Subcutaneous adipose tissue (tissue), 4 donors: ENCODE results near the gene TMEM108. TPM values are rescaled to one million over a fixed set of nuclear protein-coding genes. Genes with fewer than 3 reads are reported as not detected.

Source experiments
- total RNA-seq, 4 donors: library from RNA; depleted of rRNA; stranded (reverse); fragments of >200 nt; gene quantifications; one replicate each; pipeline ENCODE4 v1.1.0, GENCODE V29; 2016
- TF ChIP-seq, protein P1 (sequence below): fragments of 450-650 bp; IDR thresholded peaks from one replicate; pipeline ENCODE4 v1.5.1; 2016; ENCODE audit warnings: low read depth, mild to moderate bottlenecking, control low read depth, antibody characterized with exemption, moderate library complexity

Gene TMEM108
- total RNA-seq, 4 donors from 2014 or later: 0.66 to 1.0 (median 0.75) TPM; not detected in 1

DNA sequence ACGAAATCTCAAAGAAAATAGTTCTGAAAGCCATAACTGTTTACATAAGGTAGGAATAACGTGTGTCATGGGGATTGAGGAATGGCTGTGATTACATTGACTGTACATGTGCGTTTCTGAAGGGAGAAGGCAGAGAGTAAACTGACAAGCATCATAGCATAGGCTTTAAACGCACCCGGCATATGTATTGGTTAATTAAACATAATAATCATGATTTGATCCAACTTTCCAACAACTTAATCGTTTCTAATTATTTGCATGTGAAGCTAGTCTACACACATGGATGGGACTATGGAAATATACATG is 3.3 kb downstream of the TMEM108 start:
- TF ChIP-seq, protein P1, sequence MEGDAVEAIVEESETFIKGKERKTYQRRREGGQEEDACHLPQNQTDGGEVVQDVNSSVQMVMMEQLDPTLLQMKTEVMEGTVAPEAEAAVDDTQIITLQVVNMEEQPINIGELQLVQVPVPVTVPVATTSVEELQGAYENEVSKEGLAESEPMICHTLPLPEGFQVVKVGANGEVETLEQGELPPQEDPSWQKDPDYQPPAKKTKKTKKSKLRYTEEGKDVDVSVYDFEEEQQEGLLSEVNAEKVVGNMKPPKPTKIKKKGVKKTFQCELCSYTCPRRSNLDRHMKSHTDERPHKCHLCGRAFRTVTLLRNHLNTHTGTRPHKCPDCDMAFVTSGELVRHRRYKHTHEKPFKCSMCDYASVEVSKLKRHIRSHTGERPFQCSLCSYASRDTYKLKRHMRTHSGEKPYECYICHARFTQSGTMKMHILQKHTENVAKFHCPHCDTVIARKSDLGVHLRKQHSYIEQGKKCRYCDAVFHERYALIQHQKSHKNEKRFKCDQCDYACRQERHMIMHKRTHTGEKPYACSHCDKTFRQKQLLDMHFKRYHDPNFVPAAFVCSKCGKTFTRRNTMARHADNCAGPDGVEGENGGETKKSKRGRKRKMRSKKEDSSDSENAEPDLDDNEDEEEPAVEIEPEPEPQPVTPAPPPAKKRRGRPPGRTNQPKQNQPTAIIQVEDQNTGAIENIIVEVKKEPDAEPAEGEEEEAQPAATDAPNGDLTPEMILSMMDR: no peak

DNA sequence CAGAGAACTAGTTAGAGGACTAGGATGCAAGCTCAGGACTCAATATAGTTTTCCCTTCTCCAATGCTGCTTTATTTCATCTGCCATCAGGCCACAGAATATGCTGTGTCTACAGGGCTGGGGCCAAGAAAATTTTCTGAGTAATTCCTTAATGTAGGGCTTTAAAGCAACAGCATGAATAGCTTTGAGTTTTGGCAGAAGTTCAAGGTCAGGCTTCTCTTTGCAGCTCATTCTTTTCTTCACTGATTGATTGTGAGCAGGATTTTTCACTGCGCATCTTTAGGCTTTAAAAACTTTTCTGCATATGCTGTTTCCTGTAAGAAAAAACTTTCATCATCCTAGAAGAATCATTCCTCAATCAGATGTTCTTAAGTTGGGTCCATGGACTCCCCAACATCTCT is 4.6 kb downstream of the TMEM108 start:
- TF ChIP-seq, protein P1: no peak

DNA sequence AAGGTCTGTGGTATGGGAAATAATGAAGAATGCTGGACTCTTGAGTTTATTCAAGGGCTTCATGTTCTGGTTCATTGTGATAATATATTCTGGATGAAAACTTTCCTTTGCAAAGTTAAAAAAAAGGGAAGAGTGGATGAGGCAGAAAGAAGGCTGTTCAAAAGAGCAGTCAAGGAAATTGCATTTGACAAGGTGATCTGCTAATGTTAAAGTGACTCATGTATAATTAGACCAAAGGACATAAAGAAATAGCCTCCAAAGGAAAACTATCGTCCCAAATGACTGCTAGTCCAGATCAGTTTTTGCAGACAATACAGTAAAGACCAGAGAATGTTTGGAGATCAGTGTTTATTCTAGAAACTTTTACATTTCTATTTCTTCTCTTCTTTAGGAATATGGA is 9.8 kb downstream of the TMEM108 start:
- TF ChIP-seq, protein P1: no peak

DNA sequence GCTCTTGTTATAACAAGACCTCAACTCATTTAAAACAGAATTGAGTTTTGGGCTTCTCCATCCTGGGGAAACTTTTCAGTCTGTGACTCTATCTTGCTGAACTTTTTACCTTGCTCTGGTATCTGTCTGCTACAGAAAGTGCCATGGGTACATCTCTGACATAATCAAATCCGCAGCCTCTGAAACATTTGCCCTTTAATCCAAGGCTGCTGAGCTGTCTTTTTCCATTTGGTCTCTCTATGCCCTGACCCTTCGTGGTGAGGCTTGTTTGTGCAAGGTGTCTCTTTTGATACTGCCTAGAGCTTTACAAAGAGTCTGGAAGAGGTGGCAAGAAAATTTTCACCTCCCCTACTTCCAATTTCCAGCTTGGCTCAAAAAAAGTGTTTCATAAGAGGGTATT is 11.3 kb downstream of the TMEM108 start:
- TF ChIP-seq, protein P1: no peak

DNA sequence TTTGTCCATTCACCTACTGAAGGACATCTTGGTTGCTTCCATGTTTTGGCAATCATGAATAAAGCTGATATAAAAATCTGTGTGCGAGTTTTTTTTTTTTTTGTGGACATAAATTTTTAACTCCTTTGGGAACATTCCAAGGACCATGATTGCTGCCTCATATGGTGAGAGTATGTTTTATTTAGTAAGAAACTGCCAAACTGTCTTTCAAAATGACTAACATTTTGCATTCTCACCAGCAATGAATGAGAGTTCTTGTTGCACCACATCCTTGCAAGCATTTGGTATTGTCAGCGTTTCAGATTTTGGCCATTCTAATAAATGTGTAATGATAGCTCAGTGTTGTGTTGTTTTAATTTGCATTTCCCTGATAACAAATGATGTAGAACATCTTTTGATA is 12.7 kb downstream of the TMEM108 start:
- TF ChIP-seq, protein P1: no peak

DNA sequence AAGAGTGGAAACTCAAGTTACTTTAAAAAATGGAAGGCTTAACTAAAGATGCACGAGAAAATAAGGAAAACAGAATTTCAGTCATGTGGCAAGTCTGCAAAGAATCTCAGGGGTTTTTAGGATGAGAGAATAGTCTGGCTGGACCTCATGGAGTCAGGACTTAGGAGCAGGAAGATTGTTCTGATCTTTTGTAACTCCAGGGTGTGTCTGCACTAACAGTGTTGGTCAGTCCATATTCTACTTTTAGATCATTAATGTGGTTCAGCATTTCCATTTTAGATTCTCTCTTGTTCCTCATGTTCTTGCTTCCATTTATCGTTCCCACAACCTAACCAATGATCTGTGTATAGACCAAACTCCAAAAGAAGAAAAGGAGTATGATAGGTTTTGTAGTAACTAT is 15.3 kb downstream of the TMEM108 start:
- TF ChIP-seq, protein P1: no peak

DNA sequence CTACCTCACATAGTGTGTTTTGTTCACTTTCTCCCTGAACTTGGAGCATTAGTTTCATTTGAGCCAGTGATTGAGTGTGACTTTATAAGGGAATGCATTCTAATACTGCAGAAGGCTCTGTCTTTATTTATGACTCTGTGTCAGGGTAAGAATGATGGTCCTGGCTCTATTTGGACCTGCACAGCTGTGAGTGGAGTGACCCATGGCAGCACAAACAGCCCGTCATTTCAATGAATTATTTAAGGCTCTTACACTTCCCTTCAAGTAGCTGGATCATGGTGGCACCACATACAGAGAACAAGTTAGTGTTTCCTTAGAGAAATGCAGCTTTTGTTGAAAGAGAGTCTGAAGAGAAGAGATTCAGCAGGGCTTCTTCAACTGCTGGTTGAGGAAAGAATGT is 16.4 kb downstream of the TMEM108 start:
- TF ChIP-seq, protein P1: no peak

DNA sequence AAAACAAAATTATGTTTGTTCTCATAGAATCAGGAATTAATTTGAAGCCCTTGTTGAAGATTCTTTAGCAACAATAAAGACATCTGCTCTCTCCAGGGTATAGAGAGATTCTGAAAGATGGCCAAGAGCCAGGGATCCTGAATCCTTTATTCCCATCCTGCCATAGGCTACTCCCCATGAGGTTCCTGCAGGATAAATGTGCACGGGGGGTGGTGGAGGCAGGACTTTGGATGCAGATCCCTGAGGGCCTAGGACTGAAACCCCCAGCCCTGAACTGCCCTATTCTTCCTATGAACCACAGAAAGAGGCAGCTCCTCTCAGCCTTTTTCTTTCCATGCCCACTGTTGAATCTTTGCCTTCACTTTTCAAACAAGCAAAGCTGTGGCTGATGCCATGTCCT is 17.1 kb downstream of the TMEM108 start:
- TF ChIP-seq, protein P1: no peak
